Left ventricle myocardium inferior (tissue), 1 donor: ENCODE results near the gene IDH3A. TPM values are rescaled to one million over a fixed set of nuclear protein-coding genes. Genes with fewer than 3 reads are reported as not detected.

ENCODE experiments used
- DNase-seq: peaks from one replicate; pipeline ENCODE4 v3.0.0-alpha.2; 2020
- H3K27ac ChIP-seq: fragments of 200-600 bp; replicated peaks from 2 replicates; pipeline ENCODE4 v1.8.0; 2021
- H3K27me3 ChIP-seq: fragments of 200-600 bp; 2 replicates; pipeline ENCODE4 v1.8.0; 2021; ENCODE audit warnings: low read depth
- H3K36me3 ChIP-seq: fragments of 200-600 bp; 2 replicates; pipeline ENCODE4 v1.8.0; 2021
- H3K4me1 ChIP-seq: fragments of 200-600 bp; 2 replicates; pipeline ENCODE4 v1.8.0; 2021
- H3K4me3 ChIP-seq: fragments of 200-600 bp; 2 replicates; pipeline ENCODE4 v1.8.0; 2021; ENCODE audit warnings: mild to moderate bottlenecking, moderate library complexity
- H3K9me3 ChIP-seq: fragments of 200-600 bp; replicated peaks from 2 replicates; pipeline ENCODE4 v1.8.0; 2021
- CTCF ChIP-seq: fragments of 200-600 bp; IDR thresholded peaks from 2 replicates; pipeline ENCODE4 v1.8.0; 2021; ENCODE audit warnings: antibody characterized with exemption, mild to moderate bottlenecking, borderline replicate concordance
- intact Hi-C: fragments of 100-400 bp; cut with micrococcal nuclease; formaldehyde crosslinking; loops from one replicate; pipeline ENCODE4 v1.11.0; 2022
- total RNA-seq: library from RNA; stranded (reverse); fragmentation: NEBNext Ultra II Directional; extraction: Animal tissue kit (Norgen Biotek cat#: 25700); gene quantifications from one replicate; pipeline ENCODE4 v1.2.1, GENCODE V29; 2021
- donor health status: DM: no; HTN: yes; CAD: no; lungs with severe emphysema.

IDH3A gene
- total RNA-seq, 1 donor from 2014 or later: 465 TPM

GRCh38 chr15:78204351-78205309, 55.5 kb downstream of the IDH3A start:
- Histone ChIP-seq H3K9me3 (no peaks in the 10 kb centered on the region), H3K36me3 (no peaks in the 10 kb centered on the region), H3K4me3 (no peak overlapping the region), H3K4me1 (peaks cover 58% of the 10 kb centered on the region), H3K27me3 (no peaks in the 10 kb centered on the region), H3K27ac (peak overlapping the region; percentile 83)
- peak; percentile 55 for DNase-seq
- intact Hi-C loops: no loop called here
- no peak for TF ChIP-seq CTCF

GRCh38 chr15:78205337-78205736, 56.2 kb downstream of the IDH3A start:
- no peaks in the 10 kb centered on the region for H3K36me3 ChIP-seq
- no peak for DNase-seq
- H3K27me3 ChIP-seq: no peaks in the 10 kb centered on the region
- intact Hi-C loops: no loop called here
- peaks cover 65% of the 10 kb centered on the region for H3K4me1 ChIP-seq
- no peak for TF ChIP-seq CTCF
- H3K9me3 ChIP-seq: no peaks in the 10 kb centered on the region
- H3K4me3 ChIP-seq: no peak overlapping the region
- H3K27ac ChIP-seq: peak overlapping the region; percentile 83

- Histone ChIP-seq H3K27ac (peak overlapping the region; percentile 83), H3K27me3 (no peaks in the 10 kb centered on the region), H3K4me1 (peaks cover 70% of the 10 kb centered on the region), H3K36me3 (no peaks in the 10 kb centered on the region), H3K4me3 (no peak overlapping the region), H3K9me3 (no peaks in the 10 kb centered on the region)
- TF ChIP-seq CTCF: no peak
- intact Hi-C loops: no loop called here
- no peak for DNase-seq
Measured at GRCh38 chr15:78205856-78206255, 56.7 kb downstream of the IDH3A start.

GRCh38 chr15:78206326-78207109, 57.4 kb downstream of the IDH3A start:
- Histone ChIP-seq H3K27ac (peak overlapping the region; percentile 83), H3K4me1 (peaks cover 71% of the 10 kb centered on the region), H3K4me3 (no peak overlapping the region), H3K27me3 (no peaks in the 10 kb centered on the region), H3K9me3 (no peaks in the 10 kb centered on the region), H3K36me3 (no peaks in the 10 kb centered on the region)
- intact Hi-C loops: no loop called here
- no peak for TF ChIP-seq CTCF
- no peak for DNase-seq

- TF ChIP-seq CTCF: no peak
- intact Hi-C loops: no loop called here
- H3K36me3 ChIP-seq: no peaks in the 10 kb centered on the region
- no peaks in the 10 kb centered on the region for H3K27me3 ChIP-seq
- H3K4me3 ChIP-seq: no peak overlapping the region
- H3K4me1 ChIP-seq: peaks cover 73% of the 10 kb centered on the region
- DNase-seq: no peak
- H3K27ac ChIP-seq: no peak overlapping the region
- no peaks in the 10 kb centered on the region for H3K9me3 ChIP-seq
Measured at GRCh38 chr15:78207110-78207458, 57.9 kb downstream of the IDH3A start.
